IMR-90 (cell line): ENCODE results near the gene AQP6. TPM values are rescaled to one million over a fixed set of nuclear protein-coding genes. Genes with fewer than 3 reads are reported as not detected.

ENCODE experiments used
- ATAC-seq: fragments of 200-7000 bp; cut with Tn5 transposase; 2 replicates; pipeline ENCODE4 v1.9.1; 2020; ENCODE audit warnings: low read depth, mild to moderate bottlenecking, moderate library complexity
- BruUV-seq: library from RNA; stranded (reverse); fragments of 400-500 nt; replicated peaks from 2 replicates; lab custom pipeline; 2021; lab: Mats Ljungman, UMichigan
- CTCF ChIA-PET: fragments of 300-600 bp; formaldehyde crosslinking; extraction: SDS; loops from one replicate; lab custom pipeline; 2021; ENCODE audit warnings: antibody characterized with exemption; lab: Yijun Ruan, JAX
- POLR2A ChIA-PET: fragments of 300-600 bp; sonication (Branson Sonifier 250); formaldehyde crosslinking; loops from one replicate; lab custom pipeline; 2022; ENCODE audit warnings: antibody characterized with exemption; ENCODE audit not compliant: unreplicated experiment; lab: Charles Lee
- DNase-seq: peaks from one replicate; pipeline ENCODE4 v3.0.0; 2013
- H2AFZ ChIP-seq: replicated peaks from 2 replicates; pipeline ENCODE3; 2013; ENCODE audit warnings: low read length, mild to moderate bottlenecking; ENCODE audit not compliant: poor library complexity
- H2AK5ac ChIP-seq: 2 replicates; pipeline ENCODE4 v1.6.1; 2013; ENCODE audit warnings: low read depth, low read length, inconsistent platforms
- H2AK9ac ChIP-seq: replicated peaks from 2 replicates; pipeline ENCODE3; 2013; ENCODE audit warnings: mild to moderate bottlenecking, low read depth, low read length, moderate library complexity; ENCODE audit not compliant: poor library complexity
- H2BK120ac ChIP-seq: 2 replicates; pipeline ENCODE4 v1.6.1; 2013; ENCODE audit warnings: low read depth, low read length, inconsistent platforms
- H2BK15ac ChIP-seq: 3 replicates; pipeline ENCODE4 v1.6.1; 2013; ENCODE audit warnings: low read depth, low read length, inconsistent platforms
- H2BK20ac ChIP-seq: 2 replicates; pipeline ENCODE4 v1.6.1; 2013; ENCODE audit warnings: low read depth, mild to moderate bottlenecking, inconsistent platforms, low read length, moderate library complexity
- H2BK5ac ChIP-seq: 2 replicates; pipeline ENCODE4 v1.6.1; 2013; ENCODE audit warnings: mild to moderate bottlenecking, low read depth, low read length, inconsistent platforms; ENCODE audit not compliant: poor library complexity, severe bottlenecking
- H3K14ac ChIP-seq: replicated peaks from 2 replicates; pipeline ENCODE4 v1.6.1; 2013; ENCODE audit warnings: low read depth, low read length, inconsistent platforms
- H3K18ac ChIP-seq: 2 replicates; pipeline ENCODE4 v1.6.1; 2013; ENCODE audit warnings: low read depth, low read length, control low read depth
- H3K23ac ChIP-seq: 2 replicates; pipeline ENCODE4 v1.6.1; 2013; ENCODE audit warnings: low read depth, low read length, inconsistent platforms
- H3K27ac ChIP-seq: 2 replicates; pipeline ENCODE4 v1.5.1; 2013; ENCODE audit warnings: mild to moderate bottlenecking, control low read depth, low read length; ENCODE audit not compliant: insufficient read depth
- H3K27me3 ChIP-seq: 2 replicates; pipeline ENCODE4 v1.6.1; 2013; ENCODE audit warnings: low read length; ENCODE audit not compliant: control insufficient read depth, insufficient read depth
- H3K36me3 ChIP-seq: 2 replicates; pipeline ENCODE4 v1.6.1; 2013; ENCODE audit warnings: low read length, mixed read lengths; ENCODE audit not compliant: control insufficient read depth, insufficient read depth
- H3K4ac ChIP-seq: 2 replicates; pipeline ENCODE4 v1.6.1; 2013; ENCODE audit warnings: low read depth, low read length, inconsistent platforms
- H3K4me1 ChIP-seq: 2 replicates; pipeline ENCODE4 v1.6.1; 2013; ENCODE audit warnings: low read length, mixed read lengths; ENCODE audit not compliant: control insufficient read depth, insufficient read depth
- H3K4me2 ChIP-seq: 2 replicates; pipeline ENCODE4 v1.6.1; 2013; ENCODE audit warnings: low read depth, mild to moderate bottlenecking, control low read depth, low read length, moderate library complexity
- H3K4me3 ChIP-seq: 2 replicates; pipeline ENCODE4 v1.5.1; 2013; ENCODE audit warnings: low read depth, mild to moderate bottlenecking, control low read depth, low read length, moderate library complexity; ENCODE audit not compliant: insufficient read depth
- H3K56ac ChIP-seq: 2 replicates; pipeline ENCODE4 v1.6.1; 2013; ENCODE audit warnings: low read length, inconsistent platforms; ENCODE audit not compliant: insufficient read depth; ENCODE audit errors: extremely low read depth
- H3K79me1 ChIP-seq, 2 experiments: 2 replicates each; pipeline ENCODE4 v1.6.1; 2013; ENCODE audit warnings: low read length in 2 of 2, inconsistent platforms in 1 of 2, low read depth in 1 of 2
- H3K9ac ChIP-seq: 2 replicates; pipeline ENCODE4 v1.6.1; 2013; ENCODE audit warnings: low read depth, low read length, control low read depth
- H3K9me1 ChIP-seq: 2 replicates; pipeline ENCODE4 v1.6.1; 2013; ENCODE audit warnings: low read length, inconsistent platforms; ENCODE audit not compliant: insufficient read depth
- H3K9me3 ChIP-seq: 2 replicates; pipeline ENCODE4 v1.6.1; 2013; ENCODE audit warnings: low read length; ENCODE audit not compliant: control insufficient read depth, insufficient read depth
- H4K20me1 ChIP-seq: 2 replicates; pipeline ENCODE4 v1.6.1; 2013; ENCODE audit warnings: low read length, inconsistent platforms; ENCODE audit not compliant: insufficient read depth
- H4K5ac ChIP-seq: 2 replicates; pipeline ENCODE4 v1.6.1; 2013; ENCODE audit warnings: mild to moderate bottlenecking, low read depth, low read length, control low read depth
- H4K8ac ChIP-seq, 2 experiments: 2 replicates each; pipeline ENCODE4 v1.6.1; 2013; ENCODE audit warnings: low read depth in 2 of 2, low read length in 2 of 2, control low read depth in 1 of 2, inconsistent platforms in 1 of 2
- H4K91ac ChIP-seq: 2 replicates; pipeline ENCODE4 v1.6.1; 2013; ENCODE audit warnings: low read depth, low read length, inconsistent platforms; ENCODE audit not compliant: insufficient read depth
- BHLHE40 ChIP-seq: fragments of 150-350 bp; IDR thresholded peaks from 2 replicates; pipeline ENCODE4 v1.6.1; 2016; ENCODE audit warnings: mild to moderate bottlenecking, low read depth, low read length
- CEBPB ChIP-seq: IDR thresholded peaks from 2 replicates; pipeline ENCODE4 v1.6.1; 2012; ENCODE audit warnings: low read depth, low read length, improper control_type of control experiment
- CHD1 ChIP-seq: IDR thresholded peaks from 2 replicates; pipeline ENCODE4 v1.6.1; 2012; ENCODE audit warnings: low read depth, low read length, improper control_type of control experiment
- CTCF ChIP-seq: conservative IDR thresholded peaks from 2 replicates; pipeline ENCODE4 v1.5.1; 2012; ENCODE audit warnings: mild to moderate bottlenecking, low read depth, low read length, improper control_type of control experiment
- ELK1 ChIP-seq: fragments of 150-350 bp; IDR thresholded peaks from 2 replicates; pipeline ENCODE4 v1.6.1; 2016; ENCODE audit warnings: low read depth, mild to moderate bottlenecking, low read length, moderate library complexity, borderline replicate concordance
- FOS ChIP-seq: fragments of 150-350 bp; IDR thresholded peaks from 2 replicates; pipeline ENCODE4 v1.6.1; 2016; ENCODE audit warnings: low read depth, low read length
- MAFK ChIP-seq: IDR thresholded peaks from 2 replicates; pipeline ENCODE4 v1.6.1; 2012; ENCODE audit warnings: low read depth, low read length, improper control_type of control experiment
- MAZ ChIP-seq: IDR thresholded peaks from 2 replicates; pipeline ENCODE4 v1.6.1; 2012; ENCODE audit warnings: low read depth, mild to moderate bottlenecking, low read length, improper control_type of control experiment, moderate library complexity, borderline replicate concordance
- MXI1 ChIP-seq: IDR thresholded peaks from 2 replicates; pipeline ENCODE4 v1.6.1; 2012; ENCODE audit warnings: low read depth, mild to moderate bottlenecking, low read length, moderate library complexity, borderline replicate concordance
- NFE2L2 ChIP-seq: fragments of 150-350 bp; IDR thresholded peaks from 2 replicates; pipeline ENCODE4 v1.6.1; 2016; ENCODE audit warnings: low read depth, mild to moderate bottlenecking, low read length
- POLR2A ChIP-seq: IDR thresholded peaks from 2 replicates; pipeline ENCODE4 v1.6.1; 2012; ENCODE audit warnings: mild to moderate bottlenecking, low read depth, low read length
- RAD21 ChIP-seq: IDR thresholded peaks from 2 replicates; pipeline ENCODE4 v1.6.1; 2012; ENCODE audit warnings: low read length, improper control_type of control experiment
- RCOR1 ChIP-seq: IDR thresholded peaks from 2 replicates; pipeline ENCODE4 v1.6.1; 2012; ENCODE audit warnings: mild to moderate bottlenecking, low read length, improper control_type of control experiment; ENCODE audit not compliant: insufficient replicate concordance
- RFX5 ChIP-seq: IDR thresholded peaks from 2 replicates; pipeline ENCODE4 v1.8.0; 2012; ENCODE audit warnings: low read depth, mild to moderate bottlenecking, low read length, moderate library complexity
- SMC3 ChIP-seq: fragments of 150-350 bp; IDR thresholded peaks from 2 replicates; pipeline ENCODE4 v1.6.1; 2016; ENCODE audit warnings: low read depth, mild to moderate bottlenecking, antibody characterized with exemption, low read length, moderate library complexity
- USF2 ChIP-seq: fragments of 150-350 bp; IDR thresholded peaks from 2 replicates; pipeline ENCODE4 v1.6.1; 2017; ENCODE audit warnings: mild to moderate bottlenecking, antibody characterized with exemption, low read length, low read depth
- WGBS, 2 experiments: methylation state at CpG; one replicate each; pipeline versions ENCODE4 v1.1.5 to v1.1.7; 2013; ENCODE audit warnings: missing lambda C conversion rate in 2 of 2; ENCODE audit not compliant: insufficient read length in 1 of 2; ENCODE audit errors: extremely low coverage in 2 of 2; 5-methylcytosine and 5-hydroxymethylcytosine counted together
- dilution Hi-C: fragments of 300-500 bp; cut with HindIII; formaldehyde crosslinking; loops from one replicate; pipeline ENCODE4 v1.14.3; 2018; ENCODE audit warnings: low sequenced_read_pairs; ENCODE audit not compliant: unreplicated experiment
- in situ Hi-C: fragments of 300-500 bp; cut with MboI; formaldehyde crosslinking; loops from 3 replicates; pipeline ENCODE4 v1.14.3; 2019; ENCODE audit warnings: low sequenced_read_pairs, inconsistent platforms, mixed read lengths
- intact Hi-C: fragments of 100-400 bp; cut with micrococcal nuclease; formaldehyde crosslinking; loops from 2 replicates; pipeline ENCODE4 v1.10.0; 2022
- polyA plus RNA-seq, 3 experiments: library from polyadenylated mRNA; depleted of rRNA; stranded (reverse); fragments of >200 nt; gene quantifications; 2 replicates each; pipeline ENCODE4 v1.2.3, GENCODE V29; 2012; ENCODE audit warnings: low replicate concordance in 1 of 3
- total RNA-seq: library from RNA; depleted of rRNA; stranded (reverse); fragments of >200 nt; gene quantifications from 2 replicates; pipeline ENCODE4 v1.2.3, GENCODE V29; 2012

The AQP6 gene
- total and polyA plus RNA-seq, 2 of the 4 experiments (the other 2 are of a cell fraction): not detected

GRCh38 chr12:49946497-49946896 lies 26.2 kb upstream of the AQP6 start:
- H2AK9ac ChIP-seq: no peak overlapping the region
- no peak overlapping the region for H3K56ac ChIP-seq
- no peak overlapping the region for H2BK120ac ChIP-seq
- no peak for TF ChIP-seq RFX5
- TF ChIP-seq BHLHE40: no peak
- no peak for TF ChIP-seq RCOR1
- no peak for TF ChIP-seq CHD1
- TF ChIP-seq CTCF: no peak
- no peak for TF ChIP-seq FOS
- no peak for TF ChIP-seq USF2
- TF ChIP-seq MXI1: no peak
- TF ChIP-seq POLR2A: no peak
- TF ChIP-seq MAFK: no peak
- no peak for TF ChIP-seq CEBPB
- no peak for TF ChIP-seq NFE2L2
- no peak for TF ChIP-seq ELK1
- no peak for TF ChIP-seq RAD21
- TF ChIP-seq SMC3: no peak
- no peak for TF ChIP-seq MAZ
- H3K9me1 ChIP-seq: 0 out of 2 replicates have a peak, but pooled peaks cover 3% of the 10 kb centered on the region
- H4K5ac ChIP-seq: no peak overlapping the region
- H3K79me1 ChIP-seq: no peaks in the 10 kb centered on the region
- BruUV-seq: no TSS peak
- H4K91ac ChIP-seq: no peak overlapping the region
- H3K9ac ChIP-seq: no peak overlapping the region
- no peak overlapping the region for H2BK20ac ChIP-seq
- H4K20me1 ChIP-seq: no peaks in the 10 kb centered on the region
- H3K4me1 ChIP-seq: no peaks in the 10 kb centered on the region; the same call in 1 of the 2 replicates
- WGBS, 2 experiments: 80% methylated on average over 1 of the region's 3 CpGs; no CpG with 5 or more reads in 1 of the 2 experiments
- no peak overlapping the region for H3K23ac ChIP-seq
- H2BK15ac ChIP-seq: no peak overlapping the region
- dilution Hi-C loops (no loop called here), in situ Hi-C loops (no loop called here), intact Hi-C loops (no loop called here)
- POLR2A ChIA-PET: no interaction called here
- H3K4me2 ChIP-seq: no peak overlapping the region
- no peak overlapping the region for H2AFZ ChIP-seq
- H3K14ac ChIP-seq: no peak overlapping the region
- no peak overlapping the region for H2AK5ac ChIP-seq
- H3K9me3 ChIP-seq: no peaks in the 10 kb centered on the region
- CTCF ChIA-PET: interaction anchor here (0.8 to 1.8 kb wide), 7 partner anchors 8 to 79 kb away, joined by 3 to 15 read pairs (median 6); no protein-coding TSS in a partner anchor
- peaks cover 16% of the 10 kb centered on the region for H3K27me3 ChIP-seq
- H3K36me3 ChIP-seq: no peaks in the 10 kb centered on the region
- H2BK5ac ChIP-seq: no peak overlapping the region
- ATAC-seq (no peak), DNase-seq (no peak)
- no peak overlapping the region for H3K4ac ChIP-seq
- H4K8ac ChIP-seq: no peak overlapping the region
- H3K18ac ChIP-seq: no peak overlapping the region
- no peak overlapping the region for H3K4me3 ChIP-seq
- H3K27ac ChIP-seq: no peak overlapping the region
